BE2C (cell line): ENCODE measurements around the gene LYPD4.

Source experiments
- DNase-seq: peaks from one replicate; pipeline ENCODE4 v3.0.0-alpha.2; 2020
- H3K27me3 ChIP-seq: fragments of 250-450 bp; sonication (Bioruptor Pico); 2 replicates; pipeline ENCODE4 v1.5.1; 2020; ENCODE audit warnings: mild to moderate bottlenecking
- H3K36me3 ChIP-seq: fragments of 250-450 bp; sonication (Bioruptor Pico); 2 replicates; pipeline ENCODE4 v1.5.1; 2020; ENCODE audit warnings: mild to moderate bottlenecking
- H3K4me1 ChIP-seq: fragments of 250-450 bp; sonication (Bioruptor Pico); 2 replicates; pipeline ENCODE4 v1.5.1; 2020
- H3K4me3 ChIP-seq: 2 replicates; pipeline ENCODE4 v1.5.1; 2011; ENCODE audit warnings: low read depth, low read length
- H3K9me3 ChIP-seq: fragments of 250-450 bp; sonication (Bioruptor Pico); 2 replicates; pipeline ENCODE4 v1.5.1; 2020
- TF ChIP-seq, protein P1 (sequence below): IDR thresholded peaks from 2 replicates; pipeline ENCODE4 v1.5.1; 2012; ENCODE audit warnings: mild to moderate bottlenecking, low read depth, low read length

The LYPD4 gene

DNA sequence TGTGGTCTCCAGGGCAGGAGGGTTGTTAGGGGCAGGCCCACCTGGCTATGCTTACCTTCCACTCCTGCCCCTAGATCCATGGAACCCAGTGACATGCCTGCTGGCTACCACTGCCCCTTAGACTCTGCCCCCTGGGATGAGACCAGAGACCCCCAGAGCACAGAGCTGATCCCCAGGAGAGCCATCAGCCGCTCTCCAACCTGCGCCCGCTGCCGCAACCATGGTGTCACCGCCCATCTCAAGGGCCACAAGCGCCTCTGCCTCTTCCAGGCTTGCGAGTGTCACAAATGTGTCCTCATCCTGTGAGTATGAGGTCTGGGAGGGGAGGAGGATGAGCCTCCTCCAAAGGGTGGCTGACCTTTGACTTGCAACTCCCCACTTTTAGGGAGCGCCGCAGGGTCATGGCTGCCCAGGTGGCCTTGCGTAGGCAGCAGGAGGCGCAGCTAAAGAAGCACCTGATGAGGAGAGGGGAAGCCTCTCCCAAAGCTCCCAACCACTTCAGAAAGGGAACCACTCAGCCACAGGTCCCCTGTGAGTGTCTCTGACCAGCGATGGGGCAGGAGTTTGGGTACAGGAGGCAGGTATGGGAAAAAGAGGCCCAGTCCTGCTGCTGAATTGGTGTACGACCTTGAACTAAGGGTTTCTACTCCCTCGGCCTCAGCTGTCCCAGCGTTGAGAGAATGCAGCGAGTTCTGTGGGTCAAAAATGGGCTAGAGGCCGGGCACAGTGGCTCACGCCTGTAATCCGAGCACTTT lies 3.0 kb upstream of the LYPD4 start:
- no peaks in the 10 kb centered on the region for H3K9me3 ChIP-seq
- DNase-seq: no peak
- H3K4me1 ChIP-seq: no peaks in the 10 kb centered on the region
- peaks cover 36% of the 10 kb centered on the region for H3K27me3 ChIP-seq
- TF ChIP-seq, protein P1, sequence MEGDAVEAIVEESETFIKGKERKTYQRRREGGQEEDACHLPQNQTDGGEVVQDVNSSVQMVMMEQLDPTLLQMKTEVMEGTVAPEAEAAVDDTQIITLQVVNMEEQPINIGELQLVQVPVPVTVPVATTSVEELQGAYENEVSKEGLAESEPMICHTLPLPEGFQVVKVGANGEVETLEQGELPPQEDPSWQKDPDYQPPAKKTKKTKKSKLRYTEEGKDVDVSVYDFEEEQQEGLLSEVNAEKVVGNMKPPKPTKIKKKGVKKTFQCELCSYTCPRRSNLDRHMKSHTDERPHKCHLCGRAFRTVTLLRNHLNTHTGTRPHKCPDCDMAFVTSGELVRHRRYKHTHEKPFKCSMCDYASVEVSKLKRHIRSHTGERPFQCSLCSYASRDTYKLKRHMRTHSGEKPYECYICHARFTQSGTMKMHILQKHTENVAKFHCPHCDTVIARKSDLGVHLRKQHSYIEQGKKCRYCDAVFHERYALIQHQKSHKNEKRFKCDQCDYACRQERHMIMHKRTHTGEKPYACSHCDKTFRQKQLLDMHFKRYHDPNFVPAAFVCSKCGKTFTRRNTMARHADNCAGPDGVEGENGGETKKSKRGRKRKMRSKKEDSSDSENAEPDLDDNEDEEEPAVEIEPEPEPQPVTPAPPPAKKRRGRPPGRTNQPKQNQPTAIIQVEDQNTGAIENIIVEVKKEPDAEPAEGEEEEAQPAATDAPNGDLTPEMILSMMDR: no peak
- H3K4me3 ChIP-seq: no peak overlapping the region
- H3K36me3 ChIP-seq: no peaks in the 10 kb centered on the region

DNA sequence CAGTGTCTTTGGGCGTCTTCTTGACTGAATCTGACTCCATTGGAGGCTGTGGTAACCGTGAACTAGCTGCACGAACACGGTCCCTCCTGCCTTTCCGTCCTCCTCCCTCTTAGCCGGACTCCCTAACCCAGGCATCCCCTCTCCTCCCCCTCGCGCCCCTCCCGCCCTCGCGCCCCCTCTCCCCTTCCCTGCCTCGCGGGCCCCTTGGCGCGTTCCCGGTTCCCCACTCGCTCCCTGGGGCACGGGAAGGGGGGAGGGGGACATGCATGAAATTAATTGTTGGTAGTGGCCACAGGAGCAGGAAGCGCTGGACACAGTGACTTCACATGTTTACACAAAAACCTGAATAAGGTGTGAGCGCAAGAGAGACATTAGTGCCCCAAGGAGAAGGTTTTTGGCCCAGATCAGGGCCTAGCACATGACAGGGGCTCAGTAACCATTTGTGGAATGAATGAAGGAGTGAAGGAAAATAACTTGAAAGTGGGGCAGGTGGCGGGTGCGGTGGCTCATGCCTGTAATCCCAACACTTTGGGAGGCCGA lies 638 bp upstream of the LYPD4 start:
- H3K4me3 ChIP-seq: no peak overlapping the region
- no peaks in the 10 kb centered on the region for H3K4me1 ChIP-seq
- H3K36me3 ChIP-seq: no peaks in the 10 kb centered on the region
- no peak for DNase-seq
- TF ChIP-seq, protein P1: no peak
- no peaks in the 10 kb centered on the region for H3K9me3 ChIP-seq
- peaks cover 22% of the 10 kb centered on the region for H3K27me3 ChIP-seq

DNA sequence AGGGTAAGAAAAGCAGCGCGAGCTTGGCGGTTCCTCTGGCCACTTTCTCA lies 343 bp upstream of the LYPD4 start, which contains the start of gene DMRTC2:
DMRTC2 (plus strand) TSS at position 42 of the 50 bp plus-strand sequence. CDS start 2,387 bp downstream, outside the sequence.
- no peaks in the 10 kb centered on the region for H3K36me3 ChIP-seq
- TF ChIP-seq, protein P1: no peak
- H3K27me3 ChIP-seq: peaks cover 22% of the 10 kb centered on the region

DNA sequence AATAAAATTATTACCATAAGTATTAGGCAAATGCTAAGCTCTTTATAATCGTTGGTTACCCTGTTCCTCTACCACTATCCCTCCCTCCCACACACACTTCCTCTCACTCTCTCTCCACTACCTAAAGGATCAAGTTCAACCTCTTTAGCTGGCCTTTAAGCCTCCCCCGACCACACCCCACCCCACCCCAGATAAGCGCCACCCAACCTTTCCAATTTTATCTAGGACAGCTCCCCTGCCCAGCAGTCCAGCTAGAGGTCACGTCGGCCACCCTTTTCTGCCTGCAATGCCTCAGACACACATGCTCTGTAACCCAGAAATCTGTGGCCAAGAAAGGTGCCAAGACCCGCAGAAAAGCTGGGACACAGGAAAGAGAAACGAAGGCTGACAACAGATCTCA lies 1.1 kb downstream of the LYPD4 start:
- DNase-seq: no peak
- H3K4me1 ChIP-seq: no peaks in the 10 kb centered on the region
- TF ChIP-seq, protein P1: no peak
- H3K4me3 ChIP-seq: no peak overlapping the region
- H3K27me3 ChIP-seq: peaks cover 21% of the 10 kb centered on the region
- H3K36me3 ChIP-seq: no peaks in the 10 kb centered on the region
- H3K9me3 ChIP-seq: no peaks in the 10 kb centered on the region

More for the DNA sequence above, 343 bp upstream of the LYPD4 start, which contains the start of gene DMRTC2:
- Histone ChIP-seq H3K4me3 (no peak within 1 kb of the TSS), H3K4me1 (no peaks in the 10 kb centered on the region), H3K9me3 (no peaks in the 10 kb centered on the region)
- no peak for DNase-seq

DNA sequence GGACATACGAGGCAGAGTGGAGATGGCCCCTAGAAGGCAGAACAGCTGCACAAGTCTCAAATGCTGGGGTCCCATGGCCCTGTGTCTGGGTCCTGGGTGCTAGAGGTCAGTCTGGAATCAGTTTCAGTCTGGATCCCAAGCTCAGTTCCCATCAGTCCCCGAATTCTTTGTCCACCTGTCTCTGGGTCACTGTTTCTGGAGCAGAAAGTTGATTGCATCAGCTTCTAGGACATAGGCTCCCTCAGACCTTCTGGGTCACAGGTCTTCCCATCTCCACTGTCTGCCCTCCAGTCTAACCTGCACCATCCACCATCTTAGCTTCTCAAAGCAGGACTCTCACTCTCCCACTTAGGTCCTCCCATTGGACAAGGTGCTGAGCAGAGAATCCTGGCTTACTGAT lies 5.3 kb downstream of the LYPD4 start:
- Histone ChIP-seq H3K27me3 (peaks cover 56% of the 10 kb centered on the region), H3K4me3 (no peak overlapping the region), H3K9me3 (0 out of 2 replicates have a peak, but pooled peaks cover 2% of the 10 kb centered on the region), H3K4me1 (no peaks in the 10 kb centered on the region), H3K36me3 (no peaks in the 10 kb centered on the region)
- DNase-seq: no peak
- TF ChIP-seq, protein P1: no peak

DNA sequence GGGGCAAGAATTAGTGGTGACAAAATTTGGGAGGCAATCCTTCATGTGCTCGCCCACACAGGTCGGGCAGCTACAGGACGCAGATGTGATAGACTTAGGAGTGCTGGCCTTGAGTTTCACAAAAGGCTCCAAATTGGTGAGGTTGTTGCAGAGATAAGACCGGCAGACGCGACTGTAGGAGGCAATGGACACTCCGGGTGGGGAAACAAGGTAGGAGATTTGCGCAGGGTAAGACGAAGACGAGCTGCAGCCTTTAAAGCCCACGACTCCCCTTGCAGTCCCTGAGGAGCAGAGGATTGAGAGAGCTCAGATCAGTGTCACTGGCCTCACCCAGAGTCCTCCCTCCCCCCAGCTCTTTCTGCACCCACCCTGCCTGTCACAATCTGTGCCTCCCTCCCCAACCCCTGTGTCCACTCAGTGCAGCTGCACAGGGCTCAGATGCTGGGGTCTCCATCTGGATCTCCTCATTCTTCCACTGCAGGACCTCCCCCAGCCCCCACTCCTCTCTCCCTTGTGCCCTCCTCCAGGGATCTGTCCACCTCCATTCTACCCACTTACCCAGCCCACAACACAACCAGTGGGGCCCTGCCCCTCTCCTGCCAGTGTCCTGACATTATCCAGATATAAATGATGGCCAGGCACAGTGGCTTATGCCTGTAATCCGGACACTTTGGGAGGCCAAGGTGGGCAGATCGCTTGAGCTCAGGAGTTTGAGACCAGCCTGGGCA lies 6.3 kb downstream of the LYPD4 start:
- H3K4me1 ChIP-seq: no peaks in the 10 kb centered on the region
- 0 out of 2 replicates have a peak, but pooled peaks cover 2% of the 10 kb centered on the region for H3K9me3 ChIP-seq
- TF ChIP-seq, protein P1: no peak
- DNase-seq: no peak
- H3K4me3 ChIP-seq: no peak overlapping the region
- H3K27me3 ChIP-seq: peaks cover 58% of the 10 kb centered on the region
- H3K36me3 ChIP-seq: no peaks in the 10 kb centered on the region
